Measurements from ENCODE around the gene ABCA4. TPM values are rescaled to one million over a fixed set of nuclear protein-coding genes. Genes with fewer than 3 reads are reported as not detected.

The ABCA4 gene
- total RNA-seq, 1 donor from 2014 or later, result 0.83 TPM

DNA sequence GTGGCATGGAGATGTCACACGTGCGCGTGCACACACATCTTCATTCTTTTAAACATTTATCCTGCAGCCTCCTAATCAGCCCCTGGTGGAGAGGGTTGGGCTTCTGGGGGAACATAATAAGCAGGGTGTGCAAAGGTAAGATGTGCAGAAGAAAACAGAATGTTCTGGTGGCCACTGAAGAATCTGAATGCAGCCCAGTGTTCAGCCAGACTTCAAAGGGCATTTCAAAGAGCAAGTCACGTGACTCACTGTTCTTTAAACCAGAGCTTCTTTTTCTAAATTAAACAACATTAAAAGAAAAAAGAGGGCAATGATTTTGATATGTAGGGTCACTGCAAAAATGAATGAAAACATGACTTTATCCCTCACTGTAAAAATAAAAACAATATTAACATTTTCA is 89.8 kb downstream of the ABCA4 start:
- DNase-seq (ENCODE audit: low spot score), result no peak
- ATAC-seq, result peak; percentile 27

DNA sequence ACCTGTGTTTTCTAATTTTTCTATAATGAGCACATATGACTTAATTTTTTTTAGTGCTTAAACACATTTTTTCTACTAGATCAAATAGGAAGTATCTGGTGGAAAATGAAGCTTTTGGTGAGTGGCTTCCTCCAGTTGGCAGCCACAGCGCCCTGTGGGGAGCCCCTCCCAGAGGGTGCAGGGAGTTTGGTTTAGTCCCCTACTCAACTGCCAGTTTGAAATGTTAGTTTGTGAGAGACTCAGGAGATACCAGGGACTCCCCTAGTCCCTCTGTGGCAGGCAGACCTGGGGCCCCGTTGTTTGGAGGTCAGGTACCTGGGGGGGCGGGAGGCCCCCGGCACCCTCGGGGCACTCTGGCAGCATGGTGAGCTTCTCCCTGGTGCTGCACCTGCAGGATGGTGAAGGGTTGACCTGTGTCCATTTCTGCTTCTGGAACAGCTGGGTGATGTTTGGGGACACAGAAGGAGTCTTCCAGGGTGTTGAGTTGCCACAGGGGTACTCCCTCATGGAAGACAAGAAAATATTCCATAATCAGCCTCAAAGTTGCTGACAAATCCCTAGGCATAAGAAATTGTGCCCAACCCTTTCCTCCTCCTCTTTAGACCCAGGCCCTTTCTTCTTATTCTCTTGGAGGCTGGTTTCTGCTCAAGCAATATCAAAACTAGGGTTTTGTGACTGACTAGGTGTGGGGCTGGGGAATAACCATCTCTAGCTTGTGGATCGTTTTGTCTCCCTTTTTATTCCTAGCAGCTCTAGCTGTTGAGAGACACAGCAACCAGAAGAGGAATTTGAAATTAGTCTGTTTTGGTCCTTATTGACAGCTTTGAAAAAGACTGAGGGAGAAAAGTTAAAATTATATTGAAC is 91.6 kb downstream of the ABCA4 start:
- ATAC-seq (no peak), DNase-seq (ENCODE audit: low spot score) (no peak)

GRCh38 chr1:94027721-94028515 is 93.0 kb downstream of the ABCA4 start:
- ATAC-seq (no peak), DNase-seq (ENCODE audit: low spot score) (no peak)

- DNase-seq (ENCODE audit: low spot score) (no peak), ATAC-seq (no peak)
These were observed 94.1 kb downstream of the ABCA4 start for GRCh38 chr1:94026619-94027380.

DNA sequence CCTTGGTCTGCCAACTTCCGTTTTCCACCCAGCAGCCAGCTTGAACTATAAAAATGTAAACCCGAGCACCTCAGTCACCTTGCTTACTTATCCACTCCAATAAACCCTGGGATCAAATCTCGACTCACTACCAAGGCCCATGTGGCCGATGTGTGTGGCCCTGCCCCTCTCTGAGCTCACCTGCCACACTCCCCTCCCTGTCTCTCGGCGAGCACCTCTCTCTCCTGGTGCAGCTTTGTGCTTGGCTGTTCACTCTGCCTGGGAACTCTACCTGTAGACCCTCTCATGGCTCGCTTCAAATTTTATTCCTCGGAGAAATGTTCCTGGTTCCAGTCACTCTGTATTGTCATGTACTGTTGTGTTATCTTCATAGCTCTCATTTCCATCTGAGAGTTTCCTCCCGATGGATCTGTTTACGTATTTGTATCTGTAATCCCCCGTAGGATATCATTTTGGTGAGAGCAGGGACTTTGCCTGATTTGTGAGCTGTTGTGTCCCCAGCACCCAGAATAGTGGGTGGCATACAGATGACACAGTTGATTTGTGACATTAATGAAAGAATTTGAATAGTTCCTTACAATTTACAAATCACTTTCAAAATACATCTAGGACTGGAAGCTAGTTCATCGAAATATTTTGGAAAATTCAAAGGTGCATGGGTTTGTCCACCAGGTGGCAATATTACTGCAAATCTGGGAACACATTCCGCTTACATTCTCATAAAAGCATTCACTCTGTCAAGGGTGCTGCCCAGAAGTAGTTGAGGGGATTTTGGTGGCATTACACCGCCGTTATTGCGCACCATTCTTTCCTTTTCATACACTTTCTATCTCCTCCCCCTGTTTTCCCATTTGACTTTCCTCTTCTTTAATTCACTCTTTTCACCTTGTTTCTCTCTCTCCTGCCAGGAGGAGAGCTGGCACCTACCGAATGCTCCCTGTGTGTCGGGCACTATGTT is 95.3 kb downstream of the ABCA4 start:
- DNase-seq (ENCODE audit: low spot score) (no peak), ATAC-seq (peak; percentile 84)

GRCh38 chr1:94024104-94024792 is 96.7 kb downstream of the ABCA4 start:
- no peak for ATAC-seq
- no peak for DNase-seq (ENCODE audit: low spot score)

DNA sequence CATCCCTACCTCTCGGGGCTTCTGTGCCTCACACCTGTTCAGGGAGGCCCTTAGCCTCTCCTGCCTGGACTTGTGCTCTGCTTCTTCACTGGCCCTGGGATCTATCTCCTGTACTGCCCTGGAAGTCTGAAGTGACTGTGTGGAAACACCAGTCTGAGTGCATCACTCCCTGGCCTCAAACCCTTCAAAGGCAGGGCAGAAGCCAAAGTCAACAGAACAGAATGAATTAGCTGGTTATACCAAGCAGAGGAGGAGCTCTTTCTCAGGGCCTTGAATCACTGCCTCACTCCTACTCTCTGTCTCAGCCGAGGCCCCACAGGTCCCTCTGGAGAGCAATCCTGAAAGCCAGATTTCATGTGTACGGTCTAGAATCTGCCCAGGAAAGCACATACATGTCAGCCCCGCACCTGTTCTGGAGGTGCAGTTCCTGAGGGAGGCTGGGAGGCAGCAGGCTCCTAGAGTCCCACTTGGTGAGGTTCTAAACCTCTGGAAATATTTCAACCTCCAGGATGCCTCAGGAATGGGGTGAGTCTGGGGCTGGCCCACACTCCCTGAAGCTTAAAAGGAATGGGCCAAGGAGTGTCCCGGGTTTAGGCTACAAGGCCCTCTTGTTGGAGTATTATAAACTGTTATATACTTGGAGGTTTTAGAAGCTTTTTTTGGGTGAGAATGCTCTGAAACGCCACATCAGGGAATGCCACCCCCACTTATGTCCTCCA is 98.3 kb downstream of the ABCA4 start:
- peak; percentile 78 for ATAC-seq
- no peak for DNase-seq (ENCODE audit: low spot score)

DNA sequence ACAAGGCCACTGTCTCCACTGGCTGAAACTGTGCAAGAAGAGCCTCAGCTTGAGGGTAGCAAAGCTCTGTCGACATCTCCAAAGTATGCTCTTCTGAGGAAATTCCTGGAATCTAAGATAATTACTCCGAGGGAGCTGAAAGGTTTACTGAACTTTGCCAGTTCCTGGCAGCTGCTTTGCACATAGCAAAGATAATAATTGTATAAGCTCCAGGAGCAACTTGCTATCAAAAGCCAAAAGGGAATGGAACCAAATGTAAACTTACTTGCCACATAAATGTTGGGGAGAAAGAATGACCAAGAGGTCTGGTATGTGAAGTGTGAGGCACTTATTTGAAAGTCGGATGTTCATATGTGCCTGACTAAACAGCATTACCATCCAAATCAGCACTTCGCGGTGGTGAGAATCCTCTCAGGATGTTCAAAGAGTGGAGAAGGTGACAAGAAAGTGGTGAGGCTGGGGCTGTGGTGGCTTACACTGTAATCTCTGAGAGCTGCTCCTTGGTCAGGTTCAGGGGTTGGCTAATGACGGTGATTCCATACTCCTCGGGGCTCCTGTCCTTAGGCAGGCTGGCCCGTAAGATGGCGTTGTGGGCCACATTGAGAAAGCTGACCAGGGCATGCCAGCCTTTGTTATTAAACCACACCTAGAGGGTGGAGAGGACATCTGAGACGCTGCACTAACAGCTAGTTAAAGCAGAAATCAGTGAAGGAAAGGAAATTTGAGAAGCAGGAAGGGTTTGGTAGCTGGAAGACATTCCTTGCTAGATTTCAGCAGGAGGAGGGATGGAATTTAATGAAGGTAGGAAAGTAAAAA is 100.0 kb downstream of the ABCA4 start:
- DNase-seq (ENCODE audit: low spot score), result no peak

DNA sequence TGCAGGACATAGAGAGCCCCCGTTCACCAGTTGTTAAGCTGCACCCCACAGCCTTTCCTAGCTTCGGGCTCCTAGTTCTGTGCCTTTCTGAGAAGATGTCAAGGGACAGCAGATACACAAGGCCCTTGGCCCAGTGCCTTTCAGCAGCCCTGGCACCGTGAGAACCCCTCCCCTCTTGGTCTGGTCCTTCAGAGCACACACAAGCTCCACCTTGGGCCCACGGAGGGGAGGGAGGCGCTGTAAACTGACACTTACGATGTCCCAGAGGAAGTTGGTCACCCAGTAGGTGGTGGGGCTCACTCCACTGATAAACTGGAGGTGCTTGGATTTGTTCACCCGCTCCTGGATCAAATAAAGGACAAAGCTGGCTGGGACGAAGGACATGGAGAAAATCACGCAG is 101.6 kb downstream of the ABCA4 start:
- DNase-seq (ENCODE audit: low spot score), result no peak

More for the DNA sequence above, 100.0 kb downstream of the ABCA4 start:
- ATAC-seq, result no peak

DNA sequence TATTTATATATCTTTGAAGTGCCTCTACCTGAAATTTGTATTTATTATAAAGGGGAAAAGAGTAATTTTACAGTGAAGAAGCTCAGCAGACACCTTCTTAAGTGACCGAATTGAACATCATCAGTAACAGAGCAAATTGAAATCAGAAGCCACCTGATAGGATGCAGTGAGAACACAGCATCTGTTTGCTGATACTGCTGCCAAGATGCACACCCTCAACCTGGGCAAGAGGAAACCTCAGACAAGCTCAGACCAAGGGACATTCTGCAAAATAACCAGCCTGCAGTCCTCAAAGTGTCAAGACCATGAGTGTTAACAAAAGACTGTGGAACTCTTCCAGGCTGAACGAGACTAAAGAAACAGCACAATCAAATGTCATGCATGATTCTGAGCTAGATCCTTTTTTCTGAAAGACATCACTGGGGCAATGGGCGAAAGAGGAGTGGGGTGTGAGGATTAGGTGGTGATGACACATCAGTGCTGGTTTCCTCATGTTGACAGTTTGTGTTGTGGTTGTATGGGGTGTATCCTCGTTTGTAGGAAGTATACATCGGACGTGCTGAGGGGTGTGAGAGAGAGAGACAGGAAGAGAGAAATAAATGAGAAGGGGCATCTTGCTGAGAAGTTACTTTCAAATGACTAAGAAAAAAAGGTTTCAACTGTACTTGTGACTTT is 103.7 kb downstream of the ABCA4 start:
- DNase-seq (ENCODE audit: low spot score), result no peak
- ATAC-seq, result no peak

More for the DNA sequence above, 101.6 kb downstream of the ABCA4 start:
- ATAC-seq, result no peak

GRCh38 chr1:94015489-94015817 is 105.5 kb downstream of the ABCA4 start:
- ATAC-seq (no peak), DNase-seq (ENCODE audit: low spot score) (no peak)

GRCh38 chr1:94014635-94015488 is 106.1 kb downstream of the ABCA4 start:
- ATAC-seq, result no peak
- DNase-seq (ENCODE audit: low spot score), result no peak

DNA sequence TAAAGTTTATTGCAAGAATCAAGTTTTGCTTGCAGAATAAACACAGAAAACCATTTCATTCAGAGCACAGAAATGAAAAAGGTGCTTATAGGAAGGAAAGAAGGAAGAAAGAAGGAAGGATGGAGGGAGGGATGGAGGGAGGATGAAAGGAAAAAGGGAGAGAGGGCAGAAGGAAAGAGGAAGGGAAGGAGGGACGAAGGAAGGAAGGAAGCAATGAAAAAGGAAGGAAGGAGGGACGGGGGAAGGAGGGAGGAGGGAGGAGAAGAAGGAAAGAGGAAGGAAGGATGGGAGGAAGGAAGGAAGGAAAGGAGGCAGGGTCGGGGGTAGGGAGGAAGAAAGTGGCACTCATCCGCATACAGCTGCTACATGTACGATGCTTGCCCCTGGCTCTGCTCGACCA is 106.9 kb downstream of the ABCA4 start:
- ATAC-seq, result no peak
- DNase-seq (ENCODE audit: low spot score), result no peak

DNA sequence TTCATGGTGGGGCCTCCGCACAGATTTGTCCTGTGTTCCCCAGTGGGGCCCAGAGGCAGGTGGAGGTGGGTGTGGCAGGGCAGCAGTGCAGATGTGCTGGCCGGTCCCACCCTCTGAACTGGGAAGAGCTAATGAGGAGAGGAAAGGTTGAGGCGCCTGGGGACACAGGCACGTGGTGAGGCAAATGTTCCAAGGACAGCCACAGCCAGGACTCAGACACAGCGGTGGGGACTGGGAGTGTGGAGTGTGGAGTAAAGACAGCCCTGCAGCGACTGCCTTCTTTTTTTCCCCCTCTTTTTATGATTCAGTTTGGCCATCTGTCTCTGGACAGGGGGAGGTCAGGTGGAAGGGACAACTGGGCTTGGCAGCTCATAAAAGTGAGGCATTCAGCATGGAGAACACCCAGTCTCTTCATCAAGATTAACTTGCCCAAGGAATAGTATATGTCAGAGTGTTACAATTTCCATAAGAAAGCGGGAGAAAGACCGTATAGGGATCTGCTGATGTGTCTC is 107.5 kb downstream of the ABCA4 start:
- DNase-seq (ENCODE audit: low spot score) (no peak), ATAC-seq (no peak)

- no peak for ATAC-seq
- no peak for DNase-seq (ENCODE audit: low spot score)
These were observed 108.1 kb downstream of the ABCA4 start for GRCh38 chr1:94012708-94013366.

Measured in left lobe of liver (tissue), 2 donors.